IPS DF 6.9 (cell line): ENCODE results near the gene UBAC1.

Experiments used
- DNase-seq: peaks from one replicate; pipeline ENCODE4 v3.0.0-alpha.2; 2013; ENCODE audit warnings: low read depth, low spot score
- H3K27ac ChIP-seq: one replicate; pipeline ENCODE4 v1.5.1; 2013; ENCODE audit warnings: low read length, control low read depth
- H3K27me3 ChIP-seq: 2 replicates; pipeline ENCODE4 v1.6.1; 2013; ENCODE audit warnings: mild to moderate bottlenecking, low read length; ENCODE audit not compliant: control insufficient read depth, insufficient read depth
- H3K36me3 ChIP-seq: 2 replicates; pipeline ENCODE4 v1.6.1; 2013; ENCODE audit warnings: low read length; ENCODE audit not compliant: control insufficient read depth, insufficient read depth
- H3K4me1 ChIP-seq: 2 replicates; pipeline ENCODE4 v1.6.1; 2013; ENCODE audit warnings: low read length; ENCODE audit not compliant: control insufficient read depth, insufficient read depth
- H3K4me3 ChIP-seq: 2 replicates; pipeline ENCODE4 v1.5.1; 2013; ENCODE audit warnings: mild to moderate bottlenecking, low read length
- H3K9me3 ChIP-seq: 2 replicates; pipeline ENCODE4 v1.6.1; 2013; ENCODE audit warnings: low read length, inconsistent platforms; ENCODE audit not compliant: control insufficient read depth, insufficient read depth
- WGBS: extraction: QIAGEN DNeasy Blood & Tissue Kit; methylation state at CpG from one replicate; pipeline ENCODE4 v1.1.7; 2013; ENCODE audit warnings: mixed read lengths, missing lambda C conversion rate; ENCODE audit not compliant: insufficient read length, insufficient coverage; 5-methylcytosine and 5-hydroxymethylcytosine counted together

UBAC1 gene

GRCh38 chr9:136003411-136004218 lies 42.4 kb upstream of the UBAC1 start:
- no peak overlapping the region for H3K27ac ChIP-seq
- DNase-seq, result no peak
- no peak overlapping the region for H3K4me3 ChIP-seq
- H3K27me3 ChIP-seq, result no peaks in the 10 kb centered on the region
- H3K4me1 ChIP-seq, result peaks cover 16% of the 10 kb centered on the region
- H3K36me3 ChIP-seq, result peaks cover 2% of the 10 kb centered on the region; the same call in 1 of the 2 replicates
- WGBS, result no CpG with 5 or more reads among the region's 15 CpGs
- no peaks in the 10 kb centered on the region for H3K9me3 ChIP-seq

- Histone ChIP-seq H3K4me3 (no peak overlapping the region), H3K9me3 (no peaks in the 10 kb centered on the region)
These were observed 41.7 kb upstream of the UBAC1 start for GRCh38 chr9:136002881-136003280.

GRCh38 chr9:136002215-136002614 lies 41.0 kb upstream of the UBAC1 start:
- peaks cover 13% of the 10 kb centered on the region for H3K4me1 ChIP-seq
- no peak overlapping the region for H3K27ac ChIP-seq
- peaks cover under 1% of the 10 kb centered on the region; the same call in 1 of the 2 replicates for H3K36me3 ChIP-seq
- H3K27me3 ChIP-seq, result no peaks in the 10 kb centered on the region
- H3K9me3 ChIP-seq, result no peaks in the 10 kb centered on the region
- DNase-seq, result no peak
- no CpG with 5 or more reads among the region's 11 CpGs for WGBS
- no peak overlapping the region for H3K4me3 ChIP-seq

More at GRCh38 chr9:136002881-136003280, 41.7 kb upstream of the UBAC1 start:
- WGBS, result no CpG with 5 or more reads among the region's 10 CpGs
- Histone ChIP-seq H3K27ac (no peak overlapping the region), H3K27me3 (no peaks in the 10 kb centered on the region), H3K36me3 (peaks cover 2% of the 10 kb centered on the region; the same call in 1 of the 2 replicates), H3K4me1 (peaks cover 14% of the 10 kb centered on the region)
- DNase-seq, result no peak

- Histone ChIP-seq H3K27ac (no peak overlapping the region), H3K36me3 (no peaks in the 10 kb centered on the region; the same call in 1 of the 2 replicates), H3K4me1 (peaks cover 12% of the 10 kb centered on the region), H3K9me3 (no peaks in the 10 kb centered on the region), H3K27me3 (no peaks in the 10 kb centered on the region), H3K4me3 (no peak overlapping the region)
- no peak for DNase-seq
- no CpG with 5 or more reads among the region's 18 CpGs for WGBS
These were observed 40.1 kb upstream of the UBAC1 start for GRCh38 chr9:136001231-136001630.

- no peak overlapping the region for H3K4me3 ChIP-seq
- peaks cover 6% of the 10 kb centered on the region for H3K4me1 ChIP-seq
- no peak for DNase-seq
- no peaks in the 10 kb centered on the region for H3K9me3 ChIP-seq
- no CpG with 5 or more reads among the region's 16 CpGs for WGBS
- H3K27ac ChIP-seq, result no peak overlapping the region
- no peaks in the 10 kb centered on the region for H3K27me3 ChIP-seq
- H3K36me3 ChIP-seq, result no peaks in the 10 kb centered on the region
These were observed 37.4 kb upstream of the UBAC1 start for GRCh38 chr9:135998410-135999071.

- no CpG with 5 or more reads among the region's 10 CpGs for WGBS
- no peaks in the 10 kb centered on the region for H3K27me3 ChIP-seq
- H3K4me1 ChIP-seq, result peaks cover 9% of the 10 kb centered on the region
- no peak for DNase-seq
- no peak overlapping the region for H3K27ac ChIP-seq
- no peaks in the 10 kb centered on the region for H3K9me3 ChIP-seq
- H3K36me3 ChIP-seq, result no peaks in the 10 kb centered on the region
- no peak overlapping the region for H3K4me3 ChIP-seq
These were observed 36.8 kb upstream of the UBAC1 start for GRCh38 chr9:135998016-135998380.

GRCh38 chr9:135997090-135998015 lies 36.2 kb upstream of the UBAC1 start:
- Histone ChIP-seq H3K9me3 (no peaks in the 10 kb centered on the region), H3K27ac (no peak overlapping the region), H3K4me3 (no peak overlapping the region), H3K27me3 (no peaks in the 10 kb centered on the region), H3K36me3 (no peaks in the 10 kb centered on the region), H3K4me1 (peaks cover 11% of the 10 kb centered on the region)
- WGBS, result no CpG with 5 or more reads among the region's 34 CpGs
- DNase-seq, result no peak

GRCh38 chr9:135995816-135996215 lies 34.6 kb upstream of the UBAC1 start:
- H3K36me3 ChIP-seq, result no peaks in the 10 kb centered on the region
- H3K9me3 ChIP-seq, result no peaks in the 10 kb centered on the region
- H3K27ac ChIP-seq, result no peak overlapping the region
- no peak overlapping the region for H3K4me3 ChIP-seq
- no peaks in the 10 kb centered on the region for H3K27me3 ChIP-seq
- no CpG with 5 or more reads among the region's 21 CpGs for WGBS
- DNase-seq, result no peak
- peaks cover 11% of the 10 kb centered on the region for H3K4me1 ChIP-seq

GRCh38 chr9:135994501-135995192 lies 33.5 kb upstream of the UBAC1 start:
- Histone ChIP-seq H3K27ac (no peak overlapping the region), H3K4me1 (peaks cover 11% of the 10 kb centered on the region), H3K4me3 (no peak overlapping the region), H3K36me3 (no peaks in the 10 kb centered on the region), H3K9me3 (no peaks in the 10 kb centered on the region), H3K27me3 (no peaks in the 10 kb centered on the region)
- DNase-seq, result no peak
- no CpG with 5 or more reads among the region's 20 CpGs for WGBS
